ENCODE measurements around the gene PIK3R1. TPM values are rescaled to one million over a fixed set of nuclear protein-coding genes. Genes with fewer than 3 reads are reported as not detected.

The PIK3R1 gene
- total and polyA plus RNA-seq, 2 experiments from 2014 or later: 5.9 to 9.8 TPM

DNA sequence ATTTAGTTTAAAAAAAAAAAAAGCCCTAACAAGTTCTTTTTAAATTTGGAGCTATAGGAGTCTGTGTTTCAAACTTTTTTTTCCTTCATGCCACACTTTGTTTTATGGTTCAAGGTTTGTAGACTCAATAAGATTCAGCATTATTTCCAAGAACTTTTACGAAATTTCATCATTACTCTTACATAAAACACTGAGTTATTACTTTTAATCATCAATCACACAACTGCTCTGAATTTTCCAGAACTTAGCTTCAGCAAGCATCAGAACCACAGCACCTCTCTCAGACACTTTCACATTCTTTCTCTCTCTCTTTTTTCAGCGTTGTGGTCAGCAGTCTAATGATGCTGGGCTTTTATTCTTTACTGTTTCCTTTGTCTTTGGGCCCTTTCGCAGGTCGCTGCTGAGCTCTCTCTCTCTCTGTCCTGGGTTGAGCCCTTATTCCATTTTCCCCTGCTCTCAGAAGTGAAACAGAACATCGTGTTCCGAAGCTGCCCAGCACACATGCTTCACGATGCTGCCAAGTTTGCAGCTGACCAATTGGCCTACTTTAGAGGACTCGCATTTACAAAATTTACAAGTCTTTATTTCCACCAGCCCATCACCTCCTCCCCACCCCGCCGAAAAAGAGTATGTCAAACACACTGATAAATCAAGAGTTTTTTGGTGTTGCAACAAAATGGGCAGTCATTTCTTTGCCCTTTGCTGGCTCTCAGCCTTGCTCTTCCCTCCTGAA, 44.6 kb upstream of the PIK3R1 start (continued):
- TF ChIP-seq, protein P1, sequence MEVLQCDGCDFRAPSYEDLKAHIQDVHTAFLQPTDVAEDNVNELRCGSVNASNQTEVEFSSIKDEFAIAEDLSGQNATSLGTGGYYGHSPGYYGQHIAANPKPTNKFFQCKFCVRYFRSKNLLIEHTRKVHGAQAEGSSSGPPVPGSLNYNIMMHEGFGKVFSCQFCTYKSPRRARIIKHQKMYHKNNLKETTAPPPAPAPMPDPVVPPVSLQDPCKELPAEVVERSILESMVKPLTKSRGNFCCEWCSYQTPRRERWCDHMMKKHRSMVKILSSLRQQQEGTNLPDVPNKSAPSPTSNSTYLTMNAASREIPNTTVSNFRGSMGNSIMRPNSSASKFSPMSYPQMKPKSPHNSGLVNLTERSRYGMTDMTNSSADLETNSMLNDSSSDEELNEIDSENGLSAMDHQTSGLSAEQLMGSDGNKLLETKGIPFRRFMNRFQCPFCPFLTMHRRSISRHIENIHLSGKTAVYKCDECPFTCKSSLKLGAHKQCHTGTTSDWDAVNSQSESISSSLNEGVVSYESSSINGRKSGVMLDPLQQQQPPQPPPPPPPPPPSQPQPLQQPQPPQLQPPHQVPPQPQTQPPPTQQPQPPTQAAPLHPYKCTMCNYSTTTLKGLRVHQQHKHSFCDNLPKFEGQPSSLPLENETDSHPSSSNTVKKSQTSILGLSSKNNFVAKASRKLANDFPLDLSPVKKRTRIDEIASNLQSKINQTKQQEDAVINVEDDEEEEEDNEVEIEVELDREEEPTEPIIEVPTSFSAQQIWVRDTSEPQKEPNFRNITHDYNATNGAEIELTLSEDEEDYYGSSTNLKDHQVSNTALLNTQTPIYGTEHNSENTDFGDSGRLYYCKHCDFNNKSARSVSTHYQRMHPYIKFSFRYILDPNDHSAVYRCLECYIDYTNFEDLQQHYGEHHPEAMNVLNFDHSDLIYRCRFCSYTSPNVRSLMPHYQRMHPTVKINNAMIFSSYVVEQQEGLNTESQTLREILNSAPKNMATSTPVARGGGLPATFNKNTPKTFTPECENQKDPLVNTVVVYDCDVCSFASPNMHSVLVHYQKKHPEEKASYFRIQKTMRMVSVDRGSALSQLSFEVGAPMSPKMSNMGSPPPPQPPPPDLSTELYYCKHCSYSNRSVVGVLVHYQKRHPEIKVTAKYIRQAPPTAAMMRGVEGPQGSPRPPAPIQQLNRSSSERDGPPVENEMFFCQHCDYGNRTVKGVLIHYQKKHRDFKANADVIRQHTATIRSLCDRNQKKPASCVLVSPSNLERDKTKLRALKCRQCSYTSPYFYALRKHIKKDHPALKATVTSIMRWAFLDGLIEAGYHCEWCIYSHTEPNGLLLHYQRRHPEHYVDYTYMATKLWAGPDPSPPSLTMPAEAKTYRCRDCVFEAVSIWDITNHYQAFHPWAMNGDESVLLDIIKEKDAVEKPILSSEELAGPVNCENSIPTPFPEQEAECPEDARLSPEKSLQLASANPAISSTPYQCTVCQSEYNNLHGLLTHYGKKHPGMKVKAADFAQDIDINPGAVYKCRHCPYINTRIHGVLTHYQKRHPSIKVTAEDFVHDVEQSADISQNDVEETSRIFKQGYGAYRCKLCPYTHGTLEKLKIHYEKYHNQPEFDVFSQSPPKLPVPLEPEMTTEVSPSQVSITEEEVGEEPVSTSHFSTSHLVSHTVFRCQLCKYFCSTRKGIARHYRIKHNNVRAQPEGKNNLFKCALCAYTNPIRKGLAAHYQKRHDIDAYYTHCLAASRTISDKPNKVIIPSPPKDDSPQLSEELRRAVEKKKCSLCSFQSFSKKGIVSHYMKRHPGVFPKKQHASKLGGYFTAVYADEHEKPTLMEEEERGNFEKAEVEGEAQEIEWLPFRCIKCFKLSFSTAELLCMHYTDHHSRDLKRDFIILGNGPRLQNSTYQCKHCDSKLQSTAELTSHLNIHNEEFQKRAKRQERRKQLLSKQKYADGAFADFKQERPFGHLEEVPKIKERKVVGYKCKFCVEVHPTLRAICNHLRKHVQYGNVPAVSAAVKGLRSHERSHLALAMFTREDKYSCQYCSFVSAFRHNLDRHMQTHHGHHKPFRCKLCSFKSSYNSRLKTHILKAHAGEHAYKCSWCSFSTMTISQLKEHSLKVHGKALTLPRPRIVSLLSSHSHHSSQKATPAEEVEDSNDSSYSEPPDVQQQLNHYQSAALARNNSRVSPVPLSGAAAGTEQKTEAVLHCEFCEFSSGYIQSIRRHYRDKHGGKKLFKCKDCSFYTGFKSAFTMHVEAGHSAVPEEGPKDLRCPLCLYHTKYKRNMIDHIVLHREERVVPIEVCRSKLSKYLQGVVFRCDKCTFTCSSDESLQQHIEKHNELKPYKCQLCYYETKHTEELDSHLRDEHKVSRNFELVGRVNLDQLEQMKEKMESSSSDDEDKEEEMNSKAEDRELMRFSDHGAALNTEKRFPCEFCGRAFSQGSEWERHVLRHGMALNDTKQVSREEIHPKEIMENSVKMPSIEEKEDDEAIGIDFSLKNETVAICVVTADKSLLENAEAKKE (CRISPR knock-in tag; IDR thresholded peaks at IDR 0.05): no peak
- no peak for TF ChIP-seq ZNF114 (CRISPR knock-in tag; IDR thresholded peaks at IDR 0.05)
- TF ChIP-seq, protein P2, sequence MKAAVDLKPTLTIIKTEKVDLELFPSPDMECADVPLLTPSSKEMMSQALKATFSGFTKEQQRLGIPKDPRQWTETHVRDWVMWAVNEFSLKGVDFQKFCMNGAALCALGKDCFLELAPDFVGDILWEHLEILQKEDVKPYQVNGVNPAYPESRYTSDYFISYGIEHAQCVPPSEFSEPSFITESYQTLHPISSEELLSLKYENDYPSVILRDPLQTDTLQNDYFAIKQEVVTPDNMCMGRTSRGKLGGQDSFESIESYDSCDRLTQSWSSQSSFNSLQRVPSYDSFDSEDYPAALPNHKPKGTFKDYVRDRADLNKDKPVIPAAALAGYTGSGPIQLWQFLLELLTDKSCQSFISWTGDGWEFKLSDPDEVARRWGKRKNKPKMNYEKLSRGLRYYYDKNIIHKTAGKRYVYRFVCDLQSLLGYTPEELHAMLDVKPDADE (IDR thresholded peaks at IDR 0.05): no peak

DNA sequence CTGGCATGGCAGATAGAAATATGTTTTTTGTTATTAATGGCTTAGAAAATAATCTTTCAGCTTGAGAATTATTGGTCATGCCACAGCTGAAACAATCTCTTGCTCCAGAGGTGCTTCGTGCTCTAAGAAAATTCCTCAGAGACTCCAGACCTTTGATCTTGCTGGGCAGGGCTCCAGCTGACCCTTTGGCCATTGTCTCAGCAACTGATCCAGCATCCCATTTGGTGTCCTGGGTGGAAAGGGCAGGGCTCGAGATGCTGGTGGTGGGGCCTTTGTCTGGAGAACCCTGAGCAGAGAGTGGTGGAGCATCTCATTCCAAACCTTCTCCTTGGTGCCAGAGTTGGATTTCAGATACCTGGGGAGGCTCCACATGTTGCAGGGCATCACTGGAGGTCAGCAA, 43.2 kb upstream of the PIK3R1 start:
- no peaks in the 10 kb centered on the region for H3K9me3 Mint-ChIP-seq
- H3K4me2 ChIP-seq: no peak overlapping the region
- H3K4me3 Mint-ChIP-seq: no peak overlapping the region
- no peak overlapping the region for H2AFZ ChIP-seq
- no peak overlapping the region for H3K4me3 ChIP-seq
- no peak overlapping the region for H3K27ac Mint-ChIP-seq
- no peaks in the 10 kb centered on the region for H3K9me2 ChIP-seq (ENCODE audit: insufficient read depth)
- 0 out of 2 replicates have a peak, but pooled peaks cover 12% of the 10 kb centered on the region for H3K4me1 ChIP-seq (ENCODE audit: insufficient read depth)
- H3K27me3 ChIP-seq (ENCODE audit: insufficient read depth): no peaks in the 10 kb centered on the region
- peaks cover 21% of the 10 kb centered on the region for H3K4me1 Mint-ChIP-seq
- no peak overlapping the region for H3K27ac ChIP-seq (ENCODE audit: low read depth)
- no peak for ATAC-seq
- no peaks in the 10 kb centered on the region for H3K27me3 Mint-ChIP-seq (ENCODE audit: insufficient read depth, low read depth, poor library complexity)
- H3K36me3 Mint-ChIP-seq (ENCODE audit: low read depth): no peaks in the 10 kb centered on the region
- no peak for DNase-seq (ENCODE audit: low spot score)
- H4K20me1 ChIP-seq (replicated peaks; ENCODE audit: insufficient read depth): no peaks in the 10 kb centered on the region
- no peaks in the 10 kb centered on the region for H3K79me2 ChIP-seq (replicated peaks; ENCODE audit: insufficient read depth)
- no peaks in the 10 kb centered on the region for H3K36me3 ChIP-seq (ENCODE audit: insufficient read depth)
- no peaks in the 10 kb centered on the region for H3F3A ChIP-seq (replicated peaks; ENCODE audit: low read depth)
- TF ChIP-seq, protein P1 (CRISPR knock-in tag; IDR thresholded peaks at IDR 0.05): no peak
- TF ChIP-seq, protein P3, sequence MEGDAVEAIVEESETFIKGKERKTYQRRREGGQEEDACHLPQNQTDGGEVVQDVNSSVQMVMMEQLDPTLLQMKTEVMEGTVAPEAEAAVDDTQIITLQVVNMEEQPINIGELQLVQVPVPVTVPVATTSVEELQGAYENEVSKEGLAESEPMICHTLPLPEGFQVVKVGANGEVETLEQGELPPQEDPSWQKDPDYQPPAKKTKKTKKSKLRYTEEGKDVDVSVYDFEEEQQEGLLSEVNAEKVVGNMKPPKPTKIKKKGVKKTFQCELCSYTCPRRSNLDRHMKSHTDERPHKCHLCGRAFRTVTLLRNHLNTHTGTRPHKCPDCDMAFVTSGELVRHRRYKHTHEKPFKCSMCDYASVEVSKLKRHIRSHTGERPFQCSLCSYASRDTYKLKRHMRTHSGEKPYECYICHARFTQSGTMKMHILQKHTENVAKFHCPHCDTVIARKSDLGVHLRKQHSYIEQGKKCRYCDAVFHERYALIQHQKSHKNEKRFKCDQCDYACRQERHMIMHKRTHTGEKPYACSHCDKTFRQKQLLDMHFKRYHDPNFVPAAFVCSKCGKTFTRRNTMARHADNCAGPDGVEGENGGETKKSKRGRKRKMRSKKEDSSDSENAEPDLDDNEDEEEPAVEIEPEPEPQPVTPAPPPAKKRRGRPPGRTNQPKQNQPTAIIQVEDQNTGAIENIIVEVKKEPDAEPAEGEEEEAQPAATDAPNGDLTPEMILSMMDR (conservative IDR thresholded peaks at IDR 0.05; ENCODE audit: low read depth in 2 of 2): no peak
- TF ChIP-seq EZH2phosphoT487 (IDR thresholded peaks at IDR 0.05; ENCODE audit: unreplicated experiment): no peak
